Measurements from ENCODE around the gene POP7. TPM values are rescaled to one million over a fixed set of nuclear protein-coding genes. Genes with fewer than 3 reads are reported as not detected.

Gene POP7
- total RNA-seq, 1 experiment from 2014 or later = 52.3 TPM

DNA sequence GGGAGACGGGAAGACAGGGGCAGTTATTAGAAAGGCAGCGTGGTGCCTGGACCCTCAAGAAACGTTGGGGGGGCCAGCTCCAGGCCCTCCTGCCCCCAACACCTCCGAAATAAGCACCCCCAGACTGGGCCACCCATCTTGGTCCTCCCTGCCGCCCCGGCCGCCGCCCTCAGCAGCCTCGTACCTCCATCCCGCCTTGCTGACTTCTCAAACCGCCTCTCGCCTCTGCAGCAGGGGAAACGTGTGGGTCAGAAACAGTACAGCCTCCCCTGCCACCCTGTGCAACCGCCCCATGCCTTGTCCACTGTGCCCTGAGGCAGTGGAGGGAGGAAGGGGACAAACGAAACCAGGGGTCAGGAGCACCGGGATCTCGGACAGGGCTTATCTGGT is 19.1 kb upstream of the POP7 start:
- DNase-seq (ENCODE audit: low read depth, low spot score) (no peak), ATAC-seq (no peak)
- peaks cover 17% of the 10 kb centered on the region for H3K4me1 ChIP-seq (ENCODE audit: control insufficient read depth, insufficient read depth, low read length)
- no peak overlapping the region for H3K27ac ChIP-seq (ENCODE audit: low read length)
- ChIA-PET POLR2A (no interaction called here), CTCF (no interaction called here)
- no peaks in the 10 kb centered on the region for H3K9me3 ChIP-seq (ENCODE audit: control insufficient read depth, insufficient read depth, low read depth, low read length)
- no peak for TF ChIP-seq POLR2AphosphoS5 (IDR thresholded peaks at IDR 0.05; ENCODE audit: low read depth, low read length)
- TF ChIP-seq, protein P1, sequence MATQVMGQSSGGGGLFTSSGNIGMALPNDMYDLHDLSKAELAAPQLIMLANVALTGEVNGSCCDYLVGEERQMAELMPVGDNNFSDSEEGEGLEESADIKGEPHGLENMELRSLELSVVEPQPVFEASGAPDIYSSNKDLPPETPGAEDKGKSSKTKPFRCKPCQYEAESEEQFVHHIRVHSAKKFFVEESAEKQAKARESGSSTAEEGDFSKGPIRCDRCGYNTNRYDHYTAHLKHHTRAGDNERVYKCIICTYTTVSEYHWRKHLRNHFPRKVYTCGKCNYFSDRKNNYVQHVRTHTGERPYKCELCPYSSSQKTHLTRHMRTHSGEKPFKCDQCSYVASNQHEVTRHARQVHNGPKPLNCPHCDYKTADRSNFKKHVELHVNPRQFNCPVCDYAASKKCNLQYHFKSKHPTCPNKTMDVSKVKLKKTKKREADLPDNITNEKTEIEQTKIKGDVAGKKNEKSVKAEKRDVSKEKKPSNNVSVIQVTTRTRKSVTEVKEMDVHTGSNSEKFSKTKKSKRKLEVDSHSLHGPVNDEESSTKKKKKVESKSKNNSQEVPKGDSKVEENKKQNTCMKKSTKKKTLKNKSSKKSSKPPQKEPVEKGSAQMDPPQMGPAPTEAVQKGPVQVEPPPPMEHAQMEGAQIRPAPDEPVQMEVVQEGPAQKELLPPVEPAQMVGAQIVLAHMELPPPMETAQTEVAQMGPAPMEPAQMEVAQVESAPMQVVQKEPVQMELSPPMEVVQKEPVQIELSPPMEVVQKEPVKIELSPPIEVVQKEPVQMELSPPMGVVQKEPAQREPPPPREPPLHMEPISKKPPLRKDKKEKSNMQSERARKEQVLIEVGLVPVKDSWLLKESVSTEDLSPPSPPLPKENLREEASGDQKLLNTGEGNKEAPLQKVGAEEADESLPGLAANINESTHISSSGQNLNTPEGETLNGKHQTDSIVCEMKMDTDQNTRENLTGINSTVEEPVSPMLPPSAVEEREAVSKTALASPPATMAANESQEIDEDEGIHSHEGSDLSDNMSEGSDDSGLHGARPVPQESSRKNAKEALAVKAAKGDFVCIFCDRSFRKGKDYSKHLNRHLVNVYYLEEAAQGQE (IDR thresholded peaks at IDR 0.05; ENCODE audit: insufficient read depth in 1 of 2, low read depth in 2 of 2, low read length in 1 of 2) = no peak
- no peak for TF ChIP-seq TCF7L2 (IDR thresholded peaks at IDR 0.05; ENCODE audit: low read depth, low read length)
- no peak for TF ChIP-seq SIN3A (IDR thresholded peaks at IDR 0.05; ENCODE audit: borderline replicate concordance, insufficient read depth, low read depth, low read length)
- TF ChIP-seq, protein P2, sequence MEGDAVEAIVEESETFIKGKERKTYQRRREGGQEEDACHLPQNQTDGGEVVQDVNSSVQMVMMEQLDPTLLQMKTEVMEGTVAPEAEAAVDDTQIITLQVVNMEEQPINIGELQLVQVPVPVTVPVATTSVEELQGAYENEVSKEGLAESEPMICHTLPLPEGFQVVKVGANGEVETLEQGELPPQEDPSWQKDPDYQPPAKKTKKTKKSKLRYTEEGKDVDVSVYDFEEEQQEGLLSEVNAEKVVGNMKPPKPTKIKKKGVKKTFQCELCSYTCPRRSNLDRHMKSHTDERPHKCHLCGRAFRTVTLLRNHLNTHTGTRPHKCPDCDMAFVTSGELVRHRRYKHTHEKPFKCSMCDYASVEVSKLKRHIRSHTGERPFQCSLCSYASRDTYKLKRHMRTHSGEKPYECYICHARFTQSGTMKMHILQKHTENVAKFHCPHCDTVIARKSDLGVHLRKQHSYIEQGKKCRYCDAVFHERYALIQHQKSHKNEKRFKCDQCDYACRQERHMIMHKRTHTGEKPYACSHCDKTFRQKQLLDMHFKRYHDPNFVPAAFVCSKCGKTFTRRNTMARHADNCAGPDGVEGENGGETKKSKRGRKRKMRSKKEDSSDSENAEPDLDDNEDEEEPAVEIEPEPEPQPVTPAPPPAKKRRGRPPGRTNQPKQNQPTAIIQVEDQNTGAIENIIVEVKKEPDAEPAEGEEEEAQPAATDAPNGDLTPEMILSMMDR (IDR thresholded peaks at IDR 0.05) = no peak
- intact Hi-C loops (cut with micrococcal nuclease; ENCODE audit: unreplicated experiment) = loop anchor here (10.0 kb wide), 1 partner anchor 52 kb away; no protein-coding TSS in a partner anchor
- no peaks in the 10 kb centered on the region for H3K27me3 ChIP-seq (ENCODE audit: control insufficient read depth, insufficient read depth, low read length)
- H3K36me3 ChIP-seq (ENCODE audit: control insufficient read depth, insufficient read depth, low read length) = no peaks in the 10 kb centered on the region
- no TSS peak for BruUV-seq (replicated peaks)
- no peak overlapping the region for H3K4me3 ChIP-seq (ENCODE audit: low read depth in 2 of 2, low read length in 2 of 2)
- in situ Hi-C loops (cut with HindIII; ENCODE audit: low pct_unique_long_range_greater_than_20kb, low sequenced_read_pairs) = no loop called here

DNA sequence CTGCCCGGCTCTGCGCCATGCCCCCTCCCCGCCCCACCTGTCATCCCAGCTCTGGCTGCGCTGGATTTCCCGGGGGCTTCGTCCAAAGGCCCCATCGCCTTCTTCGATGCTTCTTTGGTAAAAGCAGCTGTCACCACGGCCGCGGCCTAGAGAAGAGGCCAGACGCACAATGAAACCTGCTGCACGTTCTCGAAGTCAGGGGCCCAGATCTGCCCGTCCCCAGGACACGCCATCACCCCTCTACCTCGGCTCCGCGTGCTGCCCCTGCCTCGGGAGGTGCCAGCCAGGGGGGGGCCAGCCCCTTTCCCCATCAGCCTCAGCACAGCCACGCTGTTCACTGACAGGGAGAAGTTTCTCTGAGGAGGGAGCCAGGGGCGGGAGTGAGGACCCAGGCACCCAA is 18.7 kb upstream of the POP7 start:
- DNase-seq (ENCODE audit: low read depth, low spot score) = no peak
- no peaks in the 10 kb centered on the region for H3K36me3 ChIP-seq (ENCODE audit: control insufficient read depth, insufficient read depth, low read length)
- no peak for TF ChIP-seq SIN3A (IDR thresholded peaks at IDR 0.05; ENCODE audit: borderline replicate concordance, insufficient read depth, low read depth, low read length)
- TF ChIP-seq TCF7L2 (IDR thresholded peaks at IDR 0.05; ENCODE audit: low read depth, low read length) = no peak
- TF ChIP-seq, protein P1 (IDR thresholded peaks at IDR 0.05; ENCODE audit: insufficient read depth in 1 of 2, low read depth in 2 of 2, low read length in 1 of 2) = no peak
- TF ChIP-seq, protein P2 (IDR thresholded peaks at IDR 0.05) = no peak
- TF ChIP-seq POLR2AphosphoS5 (IDR thresholded peaks at IDR 0.05; ENCODE audit: low read depth, low read length) = no peak
- BruUV-seq (replicated peaks) = no TSS peak
- no peaks in the 10 kb centered on the region for H3K27me3 ChIP-seq (ENCODE audit: control insufficient read depth, insufficient read depth, low read length)
- ATAC-seq = no peak
- no peaks in the 10 kb centered on the region for H3K9me3 ChIP-seq (ENCODE audit: control insufficient read depth, insufficient read depth, low read depth, low read length)
- ChIA-PET CTCF (no interaction called here), POLR2A (no interaction called here)
- peaks cover 19% of the 10 kb centered on the region for H3K4me1 ChIP-seq (ENCODE audit: control insufficient read depth, insufficient read depth, low read length)
- in situ Hi-C loops (cut with HindIII; ENCODE audit: low pct_unique_long_range_greater_than_20kb, low sequenced_read_pairs) (no loop called here), intact Hi-C loops (cut with micrococcal nuclease; ENCODE audit: unreplicated experiment) (loop anchor here (10.0 kb wide), 1 partner anchor 52 kb away; no protein-coding TSS in a partner anchor)
- no peak overlapping the region for H3K27ac ChIP-seq (ENCODE audit: low read length)
- no peak overlapping the region for H3K4me3 ChIP-seq (ENCODE audit: low read depth in 2 of 2, low read length in 2 of 2)
